ENCODE results near the gene C13orf46. TPM values are rescaled to one million over a fixed set of nuclear protein-coding genes. Genes with fewer than 3 reads are reported as not detected.
A peak's percentile ranks its signal among the peaks of the same experiment; 100 is the strongest.

The C13orf46 gene
- total RNA-seq, 6 experiments from 2014 or later: 1.4 to 2.5 (median 2.0) TPM

- Mint-ChIP-seq H3K4me3 (no peak overlapping the region), H3K4me1 (ENCODE audit: low read depth) (peaks cover 19% of the 10 kb centered on the region), H3K36me3 (ENCODE audit: low read depth) (peaks cover 58% of the 10 kb centered on the region), H3K9me3 (no peaks in the 10 kb centered on the region), H3K27ac (peak overlapping the region; percentile 44; the same call in 1 of the 2 replicates), H3K27me3 (ENCODE audit: insufficient read depth) (peaks cover 10% of the 10 kb centered on the region)
- no peak for DNase-seq
- TF ChIP-seq CTCF (IDR thresholded peaks at IDR 0.05): no peak
Observed at GRCh38 chr13:113978741-113979481, 5.0 kb upstream of the C13orf46 start.

- no peak for TF ChIP-seq CTCF (IDR thresholded peaks at IDR 0.05)
- H3K9me3 Mint-ChIP-seq: no peaks in the 10 kb centered on the region
- H3K36me3 Mint-ChIP-seq (ENCODE audit: low read depth): peaks cover 58% of the 10 kb centered on the region
- H3K27me3 Mint-ChIP-seq (ENCODE audit: insufficient read depth): peaks cover 13% of the 10 kb centered on the region
- H3K27ac Mint-ChIP-seq: peak overlapping the region; percentile 79; the same call in 1 of the 2 replicates
- H3K4me1 Mint-ChIP-seq (ENCODE audit: low read depth): peaks cover 19% of the 10 kb centered on the region
- no peak overlapping the region for H3K4me3 Mint-ChIP-seq
- no peak for DNase-seq
Observed at GRCh38 chr13:113977976-113978375, 4.1 kb upstream of the C13orf46 start.

- Mint-ChIP-seq H3K36me3 (ENCODE audit: low read depth) (peaks cover 58% of the 10 kb centered on the region), H3K4me1 (ENCODE audit: low read depth) (peaks cover 19% of the 10 kb centered on the region), H3K27ac (peak overlapping the region; percentile 79), H3K9me3 (no peaks in the 10 kb centered on the region), H3K4me3 (no peak overlapping the region), H3K27me3 (ENCODE audit: insufficient read depth) (peaks cover 12% of the 10 kb centered on the region)
- TF ChIP-seq CTCF (IDR thresholded peaks at IDR 0.05): no peak
- peak; percentile 77 for DNase-seq
Observed at GRCh38 chr13:113976711-113977684, 3.1 kb upstream of the C13orf46 start.

GRCh38 chr13:113975416-113975815, 1.5 kb upstream of the C13orf46 start:
- Mint-ChIP-seq H3K27ac (peak overlapping the region; percentile 43), H3K4me3 (no peak overlapping the region), H3K36me3 (ENCODE audit: low read depth) (peaks cover 45% of the 10 kb centered on the region), H3K9me3 (no peaks in the 10 kb centered on the region), H3K4me1 (ENCODE audit: low read depth) (peaks cover 24% of the 10 kb centered on the region), H3K27me3 (ENCODE audit: insufficient read depth) (peaks cover 15% of the 10 kb centered on the region)
- TF ChIP-seq CTCF (IDR thresholded peaks at IDR 0.05): no peak
- no peak for DNase-seq

- H3K27ac Mint-ChIP-seq: no peak overlapping the region
Observed at GRCh38 chr13:113974304-113975281, 717 bp upstream of the C13orf46 start.

More at GRCh38 chr13:113974304-113975281, 717 bp upstream of the C13orf46 start:
- no peak overlapping the region for H3K4me3 Mint-ChIP-seq
- no peak for DNase-seq
- H3K9me3 Mint-ChIP-seq: no peaks in the 10 kb centered on the region
- H3K36me3 Mint-ChIP-seq (ENCODE audit: low read depth): peaks cover 36% of the 10 kb centered on the region
- H3K4me1 Mint-ChIP-seq (ENCODE audit: low read depth): peaks cover 24% of the 10 kb centered on the region
- H3K27me3 Mint-ChIP-seq (ENCODE audit: insufficient read depth): peaks cover 13% of the 10 kb centered on the region
- TF ChIP-seq CTCF (IDR thresholded peaks at IDR 0.05): no peak
